ENCODE results near the gene TMEM151B. TPM values are rescaled to one million over a fixed set of nuclear protein-coding genes. Genes with fewer than 3 reads are reported as not detected.

TMEM151B gene
- total and polyA plus RNA-seq, 2 donors (not counting 1 experiment from before 2014, with no cell fraction given) = 0.01 to 0.10 TPM

- H3K27me3 ChIP-seq (replicated peaks in 1 of 4; ENCODE audit: control extremely low read depth in 1 of 4, control insufficient read depth in 3 of 4, insufficient read depth in 4 of 4, low read length in 3 of 4) = peaks cover 0 to 57% (median 32%) of the 10 kb centered on the region in 4 experiments
- H3K36me3 ChIP-seq (replicated peaks in 1 of 2; ENCODE audit: control extremely low read depth in 1 of 2, control insufficient read depth in 1 of 2, extremely low read depth in 1 of 2, insufficient read depth in 2 of 2, low read length in 1 of 2) = no peaks in the 10 kb centered on the region
- peak overlapping the region; percentile 79 for H3K4me2 ChIP-seq (replicated peaks; ENCODE audit: low read depth, low read length, poor library complexity, severe bottlenecking)
- H3K9me3 ChIP-seq (ENCODE audit: control extremely low read depth in 1 of 3, control insufficient read depth in 2 of 3, insufficient read depth in 1 of 3, low read length in 2 of 3) = no peaks in the 10 kb centered on the region
- peak; percentile 10 for ATAC-seq (ENCODE audit: low read depth)
- no peak overlapping the region for H3K27ac Mint-ChIP-seq
- TF ChIP-seq EZH2 (IDR thresholded peaks at IDR 0.05; ENCODE audit: borderline replicate concordance, insufficient read depth, low read depth, low read length, poor library complexity, severe bottlenecking) (peak; percentile 12), CTCF (IDR thresholded peaks at IDR 0.05) (no peak)
- intact Hi-C loops (cut with micrococcal nuclease) = no loop called here
- ChIA-PET CTCF (interaction anchor here (1.2 to 5.5 kb wide), 4 partner anchors 24 to 176 kb away, joined by 4 to 107 read pairs (median 37); partner anchors contain the start of gene HSP90AB1), POLR2A (interaction anchor here (0.6 to 0.8 kb wide), 3 partner anchors 23 to 1380 kb away, joined by 3 to 15 read pairs (median 3); a partner anchor contains a TSS)
- peak overlapping the region; percentile 30 for H2AFZ ChIP-seq (ENCODE audit: insufficient read depth, low read depth, low read length, poor library complexity, severe bottlenecking)
- no peaks in the 10 kb centered on the region for H4K20me1 ChIP-seq (ENCODE audit: control insufficient read depth, insufficient read depth, low read length, poor library complexity, severe bottlenecking)
- no peak overlapping the region for H3K9ac ChIP-seq (ENCODE audit: low read length)
- H3K27me3 Mint-ChIP-seq = peaks cover 40% of the 10 kb centered on the region
- H3K4me3 Mint-ChIP-seq = peak overlapping the region; percentile 81
- peaks cover 26 to 28% of the 10 kb centered on the region in 2 donors for H3K4me1 ChIP-seq (ENCODE audit: control insufficient read depth in 2 of 2, insufficient read depth in 2 of 2, low read length in 2 of 2)
- WGBS (ENCODE audit: insufficient coverage) = under 1% methylated on average over 74 of the region's 90 CpGs
- H3K9me3 Mint-ChIP-seq (ENCODE audit: insufficient read depth) = no peaks in the 10 kb centered on the region
- peaks cover 35% of the 10 kb centered on the region for H3K4me1 Mint-ChIP-seq
- H3K4me3 ChIP-seq (ENCODE audit: control extremely low read depth in 1 of 5, extremely low read depth in 1 of 5, insufficient read depth in 1 of 5, low read depth in 2 of 5, low read length in 4 of 5) = peak overlapping the region in 3 of 5 experiments; percentile 34 to 52 (median 37)
- H3K79me2 ChIP-seq (ENCODE audit: control insufficient read depth, insufficient read depth, low read length) = no peaks in the 10 kb centered on the region
- no peak overlapping the region for H3K27ac ChIP-seq (ENCODE audit: low read length in 2 of 2)
- peak; percentile 45 for DNase-seq
Observed at GRCh38 chr6:44270526-44271405, 516 bp downstream of the TMEM151B start.

- no peak for DNase-seq
- no peak for ATAC-seq (ENCODE audit: low read depth)
- Histone ChIP-seq H3K4me2 (replicated peaks; ENCODE audit: low read depth, low read length, poor library complexity, severe bottlenecking) (peak overlapping the region; percentile 79), H3K4me1 (ENCODE audit: control insufficient read depth in 2 of 2, insufficient read depth in 2 of 2, low read length in 2 of 2) (peaks cover 22 to 27% of the 10 kb centered on the region in 2 donors), H4K20me1 (ENCODE audit: control insufficient read depth, insufficient read depth, low read length, poor library complexity, severe bottlenecking) (no peaks in the 10 kb centered on the region), H3K27me3 (replicated peaks in 1 of 4; ENCODE audit: control extremely low read depth in 1 of 4, control insufficient read depth in 3 of 4, insufficient read depth in 4 of 4, low read length in 3 of 4) (peaks cover 0 to 59% (median 33%) of the 10 kb centered on the region in 4 experiments), H3K36me3 (replicated peaks in 1 of 2; ENCODE audit: control extremely low read depth in 1 of 2, control insufficient read depth in 1 of 2, extremely low read depth in 1 of 2, insufficient read depth in 2 of 2, low read length in 1 of 2) (no peaks in the 10 kb centered on the region), H3K79me2 (ENCODE audit: control insufficient read depth, insufficient read depth, low read length) (no peaks in the 10 kb centered on the region), H3K27ac (ENCODE audit: low read length in 2 of 2) (no peak overlapping the region), H2AFZ (ENCODE audit: insufficient read depth, low read depth, low read length, poor library complexity, severe bottlenecking) (no peak overlapping the region), H3K9me3 (ENCODE audit: control extremely low read depth in 1 of 3, control insufficient read depth in 2 of 3, insufficient read depth in 1 of 3, low read length in 2 of 3) (peaks cover 0 to 2% (median 0%) of the 10 kb centered on the region in 3 donors), H3K9ac (ENCODE audit: low read length) (no peak overlapping the region), H3K4me3 (ENCODE audit: control extremely low read depth in 1 of 5, extremely low read depth in 1 of 5, insufficient read depth in 1 of 5, low read depth in 2 of 5, low read length in 4 of 5) (no peak overlapping the region)
- ChIA-PET POLR2A (no interaction called here), CTCF (interaction anchor here (1.2 kb wide), 1 partner anchor 34 kb away, joined by 5 read pairs; no protein-coding TSS in a partner anchor)
- Mint-ChIP-seq H3K4me3 (peak overlapping the region; percentile 81), H3K27me3 (peaks cover 40% of the 10 kb centered on the region), H3K27ac (no peak overlapping the region), H3K4me1 (peaks cover 29% of the 10 kb centered on the region), H3K9me3 (ENCODE audit: insufficient read depth) (no peaks in the 10 kb centered on the region)
- TF ChIP-seq EZH2 (IDR thresholded peaks at IDR 0.05; ENCODE audit: borderline replicate concordance, insufficient read depth, low read depth, low read length, poor library complexity, severe bottlenecking) (peak; percentile 8), CTCF (IDR thresholded peaks at IDR 0.05) (no peak)
- intact Hi-C loops (cut with micrococcal nuclease) = no loop called here
- 96% methylated on average over 6 of the region's 6 CpGs for WGBS (ENCODE audit: insufficient coverage)
Observed at GRCh38 chr6:44271406-44271723, 1.1 kb downstream of the TMEM151B start.
